ENCODE results near the gene PABPN1.

DNA sequence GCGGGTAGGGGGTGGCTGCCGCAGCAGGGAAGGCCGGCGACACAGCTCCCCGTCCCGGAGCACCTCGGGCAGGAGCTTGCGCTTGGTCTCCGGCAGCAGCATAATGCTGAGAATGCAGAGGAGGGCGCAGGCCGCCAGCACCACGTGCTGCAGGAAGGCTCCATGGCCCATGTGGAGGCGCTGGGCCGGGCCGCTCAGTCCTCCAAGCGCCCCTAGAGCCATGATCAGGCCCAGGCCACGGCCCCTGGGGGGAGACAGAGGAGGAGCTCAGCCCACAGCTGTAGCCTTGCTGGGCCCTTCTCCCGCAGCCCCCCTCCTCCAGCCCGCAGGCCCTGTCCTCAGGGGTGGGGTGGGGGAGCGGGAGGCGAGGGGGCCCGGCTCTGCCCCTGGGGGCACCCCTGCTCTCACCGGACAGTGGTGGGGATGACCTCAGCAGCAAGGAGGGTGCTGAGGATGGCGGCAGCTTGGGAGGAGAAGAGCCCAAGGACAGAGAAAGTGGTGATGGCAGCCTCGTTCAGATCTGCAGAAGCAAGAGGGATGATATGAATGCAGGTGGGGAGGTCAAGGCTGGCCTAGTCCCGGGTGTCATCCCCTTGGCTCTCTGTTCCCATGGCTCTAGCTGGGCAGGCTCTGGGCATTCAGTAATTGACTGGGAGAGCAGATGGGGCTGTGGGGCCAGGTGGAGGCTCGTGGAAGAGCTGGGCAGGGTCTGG is 25.6 kb downstream of the PABPN1 start:
- TF ChIP-seq, protein P1, sequence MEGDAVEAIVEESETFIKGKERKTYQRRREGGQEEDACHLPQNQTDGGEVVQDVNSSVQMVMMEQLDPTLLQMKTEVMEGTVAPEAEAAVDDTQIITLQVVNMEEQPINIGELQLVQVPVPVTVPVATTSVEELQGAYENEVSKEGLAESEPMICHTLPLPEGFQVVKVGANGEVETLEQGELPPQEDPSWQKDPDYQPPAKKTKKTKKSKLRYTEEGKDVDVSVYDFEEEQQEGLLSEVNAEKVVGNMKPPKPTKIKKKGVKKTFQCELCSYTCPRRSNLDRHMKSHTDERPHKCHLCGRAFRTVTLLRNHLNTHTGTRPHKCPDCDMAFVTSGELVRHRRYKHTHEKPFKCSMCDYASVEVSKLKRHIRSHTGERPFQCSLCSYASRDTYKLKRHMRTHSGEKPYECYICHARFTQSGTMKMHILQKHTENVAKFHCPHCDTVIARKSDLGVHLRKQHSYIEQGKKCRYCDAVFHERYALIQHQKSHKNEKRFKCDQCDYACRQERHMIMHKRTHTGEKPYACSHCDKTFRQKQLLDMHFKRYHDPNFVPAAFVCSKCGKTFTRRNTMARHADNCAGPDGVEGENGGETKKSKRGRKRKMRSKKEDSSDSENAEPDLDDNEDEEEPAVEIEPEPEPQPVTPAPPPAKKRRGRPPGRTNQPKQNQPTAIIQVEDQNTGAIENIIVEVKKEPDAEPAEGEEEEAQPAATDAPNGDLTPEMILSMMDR (IDR thresholded peaks at IDR 0.05; ENCODE audit: insufficient read depth, low read length, poor library complexity, severe bottlenecking) = no peak
- TF ChIP-seq EZH2phosphoT487 (conservative IDR thresholded peaks at IDR 0.05; ENCODE audit: low read length) = no peak

Measured in SU-DHL-6 (cell line).